ENCODE measurements around the gene CBX1.
"Not testable (repeated sequence)": the region's sequence is repeated elsewhere in the genome, so short reads cannot be mapped to it uniquely, and the experiment has no call there.

The CBX1 gene

GRCh38 chr17:48084932-48085331, 16.3 kb downstream of the CBX1 start:
- Histone ChIP-seq H3K36me3 (ENCODE audit: control insufficient read depth in 1 of 2, insufficient read depth in 2 of 2, low read depth in 1 of 2, low read length in 2 of 2) (no peaks in the 10 kb centered on the region), H3K4me2 (ENCODE audit: low read length, poor library complexity, severe bottlenecking) (no peak overlapping the region), H4K8ac (ENCODE audit: low read length) (no peak overlapping the region), H3K79me1 (replicated peaks; ENCODE audit: low read length, poor library complexity, severe bottlenecking) (peaks cover 2% of the 10 kb centered on the region), H2AK5ac (ENCODE audit: low read length, severe bottlenecking) (no peak overlapping the region), H3K27ac (ENCODE audit: low read length, poor library complexity, severe bottlenecking) (no peak overlapping the region), H2BK15ac (ENCODE audit: low read depth, poor library complexity, severe bottlenecking) (no peak overlapping the region), H3K23ac (ENCODE audit: low read length in 2 of 2) (no peak overlapping the region), H3K18ac (ENCODE audit: low read depth in 1 of 2, low read length in 2 of 2) (no peak overlapping the region), H3K4me1 (ENCODE audit: control insufficient read depth, insufficient read depth, low read depth, low read length) (peaks cover 8% of the 10 kb centered on the region), H2BK120ac (ENCODE audit: low read depth, low read length) (no peak overlapping the region), H2AFZ (ENCODE audit: low read depth, low read length) (no peak overlapping the region), H4K91ac (ENCODE audit: low read length) (no peak overlapping the region), H3K4ac (ENCODE audit: low read depth in 1 of 2, low read length in 2 of 2) (no peak overlapping the region), H3K9ac (ENCODE audit: low read length) (no peak overlapping the region), H3K27me3 (ENCODE audit: control insufficient read depth in 1 of 2, insufficient read depth in 1 of 2, low read length in 2 of 2) (no peaks in the 10 kb centered on the region), H2BK12ac (ENCODE audit: low read length in 2 of 2) (no peak overlapping the region), H3K14ac (ENCODE audit: low read length in 2 of 2) (no peak overlapping the region), H3K4me3 (ENCODE audit: insufficient read depth in 1 of 2, low read depth in 1 of 2, low read length in 2 of 2) (no peak overlapping the region), H2BK5ac (ENCODE audit: low read depth, low read length, poor library complexity, severe bottlenecking) (no peak overlapping the region), H3K9me3 (ENCODE audit: control insufficient read depth, low read length) (no peaks in the 10 kb centered on the region)
- WGBS = 79% methylated on average over 2 of the region's 2 CpGs
- no peak for DNase-seq

GRCh38 chr17:48081858-48082257, 19.4 kb downstream of the CBX1 start:
- H2BK5ac ChIP-seq (ENCODE audit: low read depth, low read length, poor library complexity, severe bottlenecking) = no peak overlapping the region
- H3K36me3 ChIP-seq (ENCODE audit: control insufficient read depth in 1 of 2, insufficient read depth in 2 of 2, low read depth in 1 of 2, low read length in 2 of 2) = peaks cover 0 to 1% of the 10 kb centered on the region in 2 experiments
- no peak overlapping the region for H3K23ac ChIP-seq (ENCODE audit: low read length in 2 of 2)
- no peak overlapping the region for H2BK120ac ChIP-seq (ENCODE audit: low read depth, low read length)
- peaks cover 13% of the 10 kb centered on the region for H3K4me1 ChIP-seq (ENCODE audit: control insufficient read depth, insufficient read depth, low read depth, low read length)
- H3K4me2 ChIP-seq (ENCODE audit: low read length, poor library complexity, severe bottlenecking) = no peak overlapping the region
- no peak overlapping the region for H2BK12ac ChIP-seq (ENCODE audit: low read length in 2 of 2)
- 67% methylated on average over 3 of the region's 5 CpGs for whole genome bisulfite sequencing
- no peak overlapping the region for H2BK15ac ChIP-seq (ENCODE audit: low read depth, poor library complexity, severe bottlenecking)
- no peak overlapping the region for H3K14ac ChIP-seq (ENCODE audit: low read length in 2 of 2)
- H3K9ac ChIP-seq (ENCODE audit: low read length) = no peak overlapping the region
- H3K9me3 ChIP-seq (ENCODE audit: control insufficient read depth, low read length) = no peaks in the 10 kb centered on the region
- no peak for DNase-seq
- no peaks in the 10 kb centered on the region for H3K27me3 ChIP-seq (ENCODE audit: control insufficient read depth in 1 of 2, insufficient read depth in 1 of 2, low read length in 2 of 2)
- H3K4ac ChIP-seq (ENCODE audit: low read depth in 1 of 2, low read length in 2 of 2) = no peak overlapping the region
- H4K91ac ChIP-seq (ENCODE audit: low read length) = no peak overlapping the region
- H4K8ac ChIP-seq (ENCODE audit: low read length) = no peak overlapping the region
- H3K79me1 ChIP-seq (replicated peaks; ENCODE audit: low read length, poor library complexity, severe bottlenecking) = peaks cover 2% of the 10 kb centered on the region
- H2AFZ ChIP-seq (ENCODE audit: low read depth, low read length) = no peak overlapping the region
- no peak overlapping the region for H3K4me3 ChIP-seq (ENCODE audit: insufficient read depth in 1 of 2, low read depth in 1 of 2, low read length in 2 of 2)
- H3K27ac ChIP-seq (ENCODE audit: low read length, poor library complexity, severe bottlenecking) = no peak overlapping the region
- H3K18ac ChIP-seq (ENCODE audit: low read depth in 1 of 2, low read length in 2 of 2) = no peak overlapping the region
- no peak overlapping the region for H2AK5ac ChIP-seq (ENCODE audit: low read length, severe bottlenecking)

GRCh38 chr17:48077152-48077551, 24.1 kb downstream of the CBX1 start:
- not testable (repeated sequence) for H3K4me2 ChIP-seq (ENCODE audit: low read length, poor library complexity, severe bottlenecking); H2BK120ac ChIP-seq (ENCODE audit: low read depth, low read length); H3K18ac ChIP-seq (ENCODE audit: low read depth in 1 of 2, low read length in 2 of 2); H3K4ac ChIP-seq (ENCODE audit: low read depth in 1 of 2, low read length in 2 of 2); H3K79me1 ChIP-seq (replicated peaks; ENCODE audit: low read length, poor library complexity, severe bottlenecking); H3K9ac ChIP-seq (ENCODE audit: low read length); H2BK5ac ChIP-seq (ENCODE audit: low read depth, low read length, poor library complexity, severe bottlenecking); H2AFZ ChIP-seq (ENCODE audit: low read depth, low read length); H3K9me3 ChIP-seq (ENCODE audit: control insufficient read depth, low read length); H3K14ac ChIP-seq (ENCODE audit: low read length in 2 of 2); H3K4me3 ChIP-seq (ENCODE audit: insufficient read depth in 1 of 2, low read depth in 1 of 2, low read length in 2 of 2); H2BK15ac ChIP-seq (ENCODE audit: low read depth, poor library complexity, severe bottlenecking); H4K8ac ChIP-seq (ENCODE audit: low read length); H4K91ac ChIP-seq (ENCODE audit: low read length); H3K27me3 ChIP-seq (ENCODE audit: control insufficient read depth in 1 of 2, insufficient read depth in 1 of 2, low read length in 2 of 2); DNase-seq; H3K23ac ChIP-seq (ENCODE audit: low read length in 2 of 2); H2BK12ac ChIP-seq (ENCODE audit: low read length in 2 of 2); H2AK5ac ChIP-seq (ENCODE audit: low read length, severe bottlenecking)
- 94% methylated on average over 9 of the region's 10 CpGs for WGBS
- peak overlapping the region; percentile 87 for H3K27ac ChIP-seq (ENCODE audit: low read length, poor library complexity, severe bottlenecking)
- H3K36me3 ChIP-seq (ENCODE audit: control insufficient read depth in 1 of 2, insufficient read depth in 2 of 2, low read depth in 1 of 2, low read length in 2 of 2) = peaks cover 10 to 38% of the 10 kb centered on the region in 2 experiments
- H3K4me1 ChIP-seq (ENCODE audit: control insufficient read depth, insufficient read depth, low read depth, low read length) = peaks cover 16% of the 10 kb centered on the region

GRCh38 chr17:48074322-48075081, 26.8 kb downstream of the CBX1 start:
- Histone ChIP-seq H3K27ac (ENCODE audit: low read length, poor library complexity, severe bottlenecking) (peak overlapping the region; percentile 94), H3K14ac (ENCODE audit: low read length in 2 of 2) (no peak overlapping the region), H3K23ac (ENCODE audit: low read length in 2 of 2) (no peak overlapping the region), H2BK120ac (ENCODE audit: low read depth, low read length) (no peak overlapping the region), H3K4ac (ENCODE audit: low read depth in 1 of 2, low read length in 2 of 2) (no peak overlapping the region), H4K8ac (ENCODE audit: low read length) (no peak overlapping the region), H3K18ac (ENCODE audit: low read depth in 1 of 2, low read length in 2 of 2) (no peak overlapping the region), H3K27me3 (ENCODE audit: control insufficient read depth in 1 of 2, insufficient read depth in 1 of 2, low read length in 2 of 2) (no peaks in the 10 kb centered on the region), H2BK5ac (ENCODE audit: low read depth, low read length, poor library complexity, severe bottlenecking) (no peak overlapping the region), H3K4me2 (ENCODE audit: low read length, poor library complexity, severe bottlenecking) (no peak overlapping the region), H3K9ac (ENCODE audit: low read length) (peak overlapping the region; percentile 84), H3K4me1 (ENCODE audit: control insufficient read depth, insufficient read depth, low read depth, low read length) (peaks cover 14% of the 10 kb centered on the region), H3K9me3 (ENCODE audit: control insufficient read depth, low read length) (no peaks in the 10 kb centered on the region), H3K79me1 (replicated peaks; ENCODE audit: low read length, poor library complexity, severe bottlenecking) (peaks cover 18% of the 10 kb centered on the region), H3K36me3 (ENCODE audit: control insufficient read depth in 1 of 2, insufficient read depth in 2 of 2, low read depth in 1 of 2, low read length in 2 of 2) (peaks cover 20 to 51% of the 10 kb centered on the region in 2 experiments), H3K4me3 (ENCODE audit: insufficient read depth in 1 of 2, low read depth in 1 of 2, low read length in 2 of 2) (no peak overlapping the region), H2BK12ac (ENCODE audit: low read length in 2 of 2) (no peak overlapping the region), H2BK15ac (ENCODE audit: low read depth, poor library complexity, severe bottlenecking) (no peak overlapping the region), H2AFZ (ENCODE audit: low read depth, low read length) (no peak overlapping the region), H4K91ac (ENCODE audit: low read length) (no peak overlapping the region), H2AK5ac (ENCODE audit: low read length, severe bottlenecking) (peak overlapping the region; percentile 22)
- peak; percentile 82 for DNase-seq
- 93% methylated on average over 3 of the region's 7 CpGs for WGBS

Data from mesenchymal stem cell (in vitro differentiated cells and primary cell).